HG02623 (cell line): Measurements from ENCODE around the gene CRYZ.

Source experiments
- ATAC-seq: cut with Tn5 transposase; IDR thresholded peaks from one replicate; pipeline ENCODE4 v1.9.1; 2021; ENCODE audit warnings: moderate library complexity; ENCODE audit not compliant: unreplicated experiment

CRYZ gene

DNA sequence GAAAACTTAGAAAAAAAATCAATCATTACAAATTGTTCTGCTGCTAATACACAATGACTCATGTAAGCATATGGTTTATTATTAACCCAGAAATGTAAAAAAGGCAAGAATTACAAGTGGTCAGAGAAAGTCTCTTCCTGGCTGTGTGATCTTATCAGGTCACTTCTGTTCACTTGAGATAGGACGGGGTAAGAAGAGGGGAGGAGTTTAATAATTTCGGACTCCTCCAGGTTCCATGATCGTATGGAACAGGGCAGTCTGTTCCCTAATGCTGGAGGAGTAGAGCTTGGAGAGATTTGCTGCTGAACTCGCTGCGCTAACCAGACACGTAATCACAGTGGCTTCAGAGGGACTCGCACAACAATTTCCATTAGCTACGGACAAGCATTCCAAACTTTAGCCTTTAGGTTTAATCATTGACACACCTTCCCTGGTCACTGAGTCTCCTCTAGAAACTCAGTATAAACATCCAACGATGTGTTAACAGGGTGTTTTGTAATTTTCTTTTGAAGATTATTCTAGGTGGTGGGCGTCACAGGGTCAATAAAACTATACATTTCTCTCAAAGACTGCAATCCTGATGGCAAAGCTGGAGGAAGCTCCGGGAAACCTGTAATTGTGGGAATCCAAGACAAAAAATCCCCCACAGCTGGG is 1.3 kb downstream of the CRYZ start:
- no peak for ATAC-seq

DNA sequence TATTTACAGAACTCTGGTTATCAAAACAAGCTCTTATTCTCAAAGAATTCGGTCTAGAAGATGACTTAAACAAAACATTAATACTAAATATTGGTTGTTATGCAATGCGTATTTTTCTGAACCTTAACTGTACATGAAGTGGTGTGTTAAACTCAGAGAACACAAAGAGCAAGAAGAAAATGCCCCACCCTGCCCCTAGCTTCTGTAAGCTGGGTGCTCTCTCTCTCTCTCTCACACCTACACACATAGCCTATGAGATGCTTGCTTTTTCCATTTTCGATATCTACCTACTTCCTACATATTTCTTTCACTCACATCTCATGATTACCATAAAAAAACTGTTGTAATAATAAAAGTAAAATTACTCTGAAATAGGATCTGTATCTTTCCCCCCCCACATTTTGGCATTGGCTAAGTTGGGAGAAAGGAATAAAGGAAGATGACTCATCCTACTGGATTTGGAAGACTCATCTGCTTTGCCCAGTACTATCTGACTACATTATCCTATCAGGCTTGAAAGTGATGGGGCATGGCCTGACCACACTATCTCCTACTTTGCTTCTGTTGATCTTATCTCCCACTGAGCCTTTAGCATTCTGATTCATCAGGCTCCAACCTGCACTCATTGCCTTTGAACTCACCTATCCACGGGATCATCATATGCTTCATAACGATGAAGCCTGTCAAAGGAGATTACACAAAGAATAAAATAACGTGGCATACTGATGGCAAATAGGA is 2.9 kb downstream of the CRYZ start:
- ATAC-seq, result no peak

DNA sequence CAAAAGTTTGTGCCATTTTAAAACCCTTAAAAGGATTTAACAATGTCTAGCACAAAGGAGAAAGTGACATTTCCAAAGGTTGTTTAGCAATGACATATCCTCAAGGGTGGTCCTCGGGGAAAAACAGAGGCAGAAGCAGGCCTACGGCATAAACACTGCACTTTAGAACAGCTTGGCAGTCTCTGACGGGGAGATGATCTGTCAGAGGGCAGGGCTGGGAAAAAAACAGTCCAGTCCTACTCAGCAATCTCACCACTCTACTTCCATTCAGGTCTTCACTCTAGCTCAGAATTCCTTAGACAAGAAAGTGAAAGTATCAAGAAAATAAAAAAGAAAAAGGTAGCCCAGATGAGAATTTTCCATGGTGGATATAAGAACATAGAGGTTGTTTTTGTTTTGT is 4.1 kb downstream of the CRYZ start:
- ATAC-seq, result no peak

DNA sequence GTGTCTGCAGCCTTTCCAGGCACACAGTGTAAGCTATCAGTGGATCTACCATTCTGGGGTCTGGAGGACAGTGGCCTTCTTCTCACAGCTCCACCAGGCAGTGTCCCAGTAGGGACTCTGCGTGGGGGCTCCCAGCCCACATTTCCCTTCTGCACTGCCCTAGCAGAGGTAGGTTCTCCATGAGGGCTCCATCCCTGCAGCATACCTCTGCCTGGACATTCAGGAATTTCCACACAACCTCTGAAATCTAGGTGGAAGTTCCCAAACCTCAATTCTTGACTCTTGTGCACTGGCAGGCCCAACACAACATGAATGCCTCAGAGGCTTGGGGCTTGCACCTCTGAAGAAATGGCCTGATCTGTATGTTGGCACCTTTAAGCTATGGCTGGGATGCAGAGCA is 6.8 kb downstream of the CRYZ start:
- no peak for ATAC-seq

DNA sequence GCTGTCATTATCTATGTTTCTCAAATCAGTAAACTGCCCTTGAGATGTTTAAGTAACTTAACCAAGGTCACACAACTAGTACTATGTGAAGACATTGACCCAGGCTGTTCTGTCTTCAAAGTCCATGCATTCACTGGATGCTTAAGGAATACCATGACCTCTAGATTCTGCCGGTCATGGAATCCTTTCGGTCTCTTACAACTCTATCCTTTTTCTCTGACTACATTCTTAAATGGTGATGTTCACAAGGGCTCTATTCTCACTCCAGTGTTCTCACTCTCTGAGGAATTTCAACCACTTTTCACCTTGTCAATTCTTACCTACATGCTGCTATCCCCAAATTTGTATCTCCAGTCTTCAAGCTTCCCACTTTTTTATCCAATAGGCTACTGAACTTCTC is 15.2 kb downstream of the CRYZ start:
- no peak for ATAC-seq

- no peak for ATAC-seq
Observed at GRCh38 chr1:74716822-74717221, 16.0 kb downstream of the CRYZ start.

DNA sequence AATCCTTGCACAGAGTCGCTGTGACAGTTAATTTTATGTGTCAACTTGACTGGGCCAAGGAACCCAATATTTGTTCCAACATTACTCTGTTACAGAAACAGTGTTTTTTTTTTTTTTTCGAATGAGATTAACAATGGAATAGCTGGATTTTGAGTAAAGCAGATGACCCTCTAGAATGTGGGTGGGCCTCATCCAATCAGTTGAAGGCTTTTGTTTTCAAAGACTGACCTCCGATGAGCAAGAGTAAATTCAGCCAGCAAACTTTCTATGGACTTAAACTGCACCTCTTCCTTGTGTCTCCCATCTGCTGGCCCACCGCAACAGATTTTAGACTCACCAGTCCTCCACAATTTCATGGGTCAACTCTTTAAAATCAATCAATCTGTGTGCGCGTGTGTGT is 17.0 kb downstream of the CRYZ start:
- no peak for ATAC-seq

DNA sequence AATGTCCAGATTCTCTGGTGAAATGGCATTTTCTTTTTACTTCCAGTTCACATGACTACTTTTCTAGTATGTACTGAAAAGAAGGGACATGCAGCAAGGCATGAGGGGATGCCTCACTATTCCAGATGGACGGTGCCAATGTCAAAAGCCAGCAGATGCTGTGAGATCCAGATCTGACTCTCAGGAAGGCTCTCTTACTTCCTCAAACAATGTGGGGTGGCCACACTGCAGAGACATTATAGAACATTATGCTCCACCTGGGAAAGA is 17.7 kb downstream of the CRYZ start:
- ATAC-seq, result no peak

- ATAC-seq, result peak; percentile 53
Observed at GRCh38 chr1:74714429-74715235, 18.2 kb downstream of the CRYZ start.

- ATAC-seq, result no peak
Observed at GRCh38 chr1:74713849-74714248, 19.0 kb downstream of the CRYZ start.

DNA sequence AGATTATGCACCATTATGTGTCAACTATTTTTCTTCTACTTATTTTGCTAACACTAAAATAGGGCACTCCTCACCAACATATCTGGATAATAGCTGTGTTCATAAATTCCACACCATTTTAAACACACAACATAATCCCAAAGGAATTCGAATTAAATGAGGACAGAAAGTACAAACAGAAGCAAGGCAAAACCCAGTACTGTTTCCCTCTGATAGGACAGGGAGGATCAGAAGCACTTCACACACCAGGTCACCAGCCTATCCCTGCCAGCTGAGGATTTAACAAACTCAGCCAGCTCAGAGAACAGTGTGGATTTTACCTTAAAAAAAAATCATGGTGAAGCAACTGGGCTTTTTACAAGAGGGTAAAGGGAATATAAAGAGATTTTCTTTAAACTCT is 20.0 kb downstream of the CRYZ start:
- ATAC-seq, result no peak

- no peak for ATAC-seq
Observed at GRCh38 chr1:74703386-74704182, 29.3 kb downstream of the CRYZ start.

- peak; percentile 44 for ATAC-seq
Observed at GRCh38 chr1:74699331-74699730, 33.5 kb downstream of the CRYZ start.

- no peak for ATAC-seq
Observed at GRCh38 chr1:74697832-74698231, 35.0 kb downstream of the CRYZ start.

DNA sequence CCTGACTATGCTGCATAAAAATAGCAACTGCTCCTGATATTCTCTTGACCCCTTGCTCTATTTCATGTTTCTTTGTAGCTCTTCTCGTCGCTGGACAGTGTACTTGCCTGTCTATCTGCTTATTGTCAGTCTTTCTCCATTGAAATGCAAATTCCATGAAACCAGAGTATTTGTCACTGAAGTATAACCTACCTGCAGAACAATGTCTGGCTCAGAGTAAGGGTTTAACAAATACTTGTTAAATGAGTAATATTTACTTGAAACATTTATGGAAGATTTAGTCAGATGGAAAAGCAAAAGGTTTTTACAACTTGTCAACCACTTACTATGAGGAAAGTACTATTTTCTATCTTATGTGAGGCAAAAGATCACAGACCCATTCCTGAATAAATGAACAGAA is 39.4 kb downstream of the CRYZ start:
- ATAC-seq, result no peak

DNA sequence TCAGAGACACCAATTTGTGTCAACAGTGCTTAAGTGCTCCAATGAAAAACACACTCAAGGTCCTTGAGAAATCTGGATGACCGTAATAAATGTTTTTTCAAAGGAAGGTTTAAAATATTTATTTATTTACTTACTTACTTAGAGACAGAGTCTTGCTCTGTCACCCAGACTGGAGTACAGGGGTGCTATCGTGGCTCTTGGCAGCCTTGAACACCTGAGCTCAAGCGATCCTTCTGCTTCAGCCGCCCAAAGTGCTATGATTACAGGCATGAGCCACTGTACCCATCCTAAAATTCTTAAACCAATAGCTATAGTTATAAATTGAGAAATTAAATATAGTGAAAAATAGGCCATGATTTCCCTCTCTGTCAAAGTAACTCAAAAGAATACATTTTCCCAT is 41.9 kb downstream of the CRYZ start:
- ATAC-seq, result no peak

DNA sequence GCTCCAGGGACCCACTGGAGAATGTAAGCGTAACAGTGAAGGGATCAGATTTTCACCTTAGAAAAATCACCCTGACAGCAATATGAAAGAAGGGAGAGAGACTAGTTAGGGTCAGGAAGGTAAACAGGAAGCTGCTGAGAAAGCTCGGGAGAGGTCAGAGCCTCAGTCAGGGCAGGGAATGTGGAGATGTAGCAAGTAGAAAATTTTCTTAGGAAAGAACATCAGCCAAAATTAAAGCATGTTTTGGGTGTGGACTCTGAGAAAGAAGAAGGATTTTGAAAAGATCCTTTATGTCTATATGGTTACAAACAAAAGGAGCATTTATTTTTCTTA is 42.5 kb downstream of the CRYZ start:
- no peak for ATAC-seq

GRCh38 chr1:74689621-74690363 is 43.1 kb downstream of the CRYZ start:
- ATAC-seq, result no peak

DNA sequence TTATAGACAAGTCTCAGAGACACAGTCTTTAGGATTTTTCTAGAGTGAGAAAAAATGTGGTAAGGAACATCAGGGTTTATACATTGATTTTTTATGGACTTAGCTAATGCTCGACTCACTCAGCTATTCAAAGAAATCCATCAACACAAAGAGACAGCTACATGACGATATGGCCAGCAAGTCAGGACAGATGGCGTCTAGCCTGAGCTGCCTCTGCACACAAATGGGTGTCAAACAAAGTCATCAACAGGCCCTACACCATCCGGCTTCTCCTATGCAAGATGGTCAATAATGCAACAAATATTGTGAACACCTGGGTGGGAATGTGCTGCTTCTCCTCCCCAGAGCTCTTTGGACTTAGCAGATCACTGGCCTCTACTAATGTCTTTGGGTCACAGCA is 45.9 kb downstream of the CRYZ start:
- ATAC-seq, result no peak

- ATAC-seq, result no peak
Observed at GRCh38 chr1:74684301-74684700, 48.5 kb downstream of the CRYZ start.

GRCh38 chr1:74683656-74684055 is 49.2 kb downstream of the CRYZ start:
- ATAC-seq, result no peak
